HEK293 (cell line): Measurements from ENCODE around the gene AFF2.

Experiments used
- CTCF ChIA-PET: fragments of 350-600 bp; formaldehyde crosslinking; extraction: SDS; loops from one replicate; lab custom pipeline; 2021; ENCODE audit warnings: antibody characterized with exemption; lab: Yijun Ruan, JAX
- POLR2A ChIA-PET: fragments of 300-600 bp; formaldehyde crosslinking; extraction: SDS; loops from one replicate; lab custom pipeline; 2020; ENCODE audit warnings: antibody characterized with exemption, inconsistent platforms; lab: Yijun Ruan, JAX
- H3K27ac ChIP-seq: fragments of 200-500 bp; sonication (Bioruptor generic); 2 replicates; pipeline ENCODE4 v1.5.1; 2014; ENCODE audit warnings: low read depth, low read length, control low read depth, inconsistent platforms; ENCODE audit errors: extremely low read depth
- H3K36me3 ChIP-seq, 2 experiments: fragments of 200-500 bp in 1 of 2; sonication (Bioruptor generic) in 1 of 2; 1 replicate in 1 of 2; 2 replicates in 1 of 2; pipeline ENCODE4 v1.5.1; 2014 to 2017; ENCODE audit warnings: inconsistent platforms in 2 of 2, low read length in 2 of 2; ENCODE audit not compliant: control insufficient read depth in 2 of 2, insufficient read depth in 1 of 2
- H3K4me1 ChIP-seq: fragments of 200-500 bp; sonication (Bioruptor generic); 2 replicates; pipeline ENCODE4 v1.5.1; 2014; ENCODE audit warnings: mild to moderate bottlenecking, low read length, inconsistent platforms; ENCODE audit not compliant: control insufficient read depth, insufficient read depth
- H3K4me3 ChIP-seq: 2 replicates; pipeline ENCODE4 v1.5.1; 2011; ENCODE audit warnings: low read depth, mild to moderate bottlenecking, control low read depth, low read length, moderate library complexity
- H3K9me3 ChIP-seq: fragments of 200-500 bp; sonication (Bioruptor generic); 2 replicates; pipeline ENCODE4 v1.5.1; 2014; ENCODE audit warnings: low read depth, low read length, inconsistent platforms; ENCODE audit not compliant: control insufficient read depth, insufficient read depth
- GLI2 ChIP-seq: fragments of 450-650 bp; formaldehyde crosslinking; IDR thresholded peaks from 2 replicates; pipeline ENCODE4; 2017; ENCODE audit warnings: missing biosample characterization, missing genetic modification characterization, low read depth, borderline replicate concordance
- INSM2 ChIP-seq: fragments of 450-650 bp; formaldehyde crosslinking; IDR thresholded peaks from 2 replicates; pipeline ENCODE4 v1.5.1; 2016; ENCODE audit warnings: missing biosample characterization, missing genetic modification characterization
- OSR2 ChIP-seq: fragments of 450-650 bp; formaldehyde crosslinking; IDR thresholded peaks from 2 replicates; pipeline ENCODE4 v1.5.1; 2016; ENCODE audit warnings: missing biosample characterization, missing genetic modification characterization
- SALL2 ChIP-seq: fragments of 450-650 bp; formaldehyde crosslinking; IDR thresholded peaks from 2 replicates; pipeline ENCODE4 v1.5.0; 2017; ENCODE audit warnings: missing biosample characterization, mild to moderate bottlenecking, missing genetic modification characterization, borderline replicate concordance
- SP3 ChIP-seq: fragments of 450-650 bp; formaldehyde crosslinking; IDR thresholded peaks from 2 replicates; pipeline ENCODE4 v1.5.1; 2016; ENCODE audit warnings: missing biosample characterization, missing genetic modification characterization
- TCF7L2 ChIP-seq: IDR thresholded peaks from 2 replicates; pipeline ENCODE4 v1.6.1; 2011; ENCODE audit warnings: low read depth, mild to moderate bottlenecking, inconsistent platforms, low read length, moderate library complexity, borderline replicate concordance
- ZEB2 ChIP-seq: fragments of 450-650 bp; formaldehyde crosslinking; IDR thresholded peaks from 2 replicates; pipeline ENCODE4 v1.5.1; 2016; ENCODE audit warnings: missing biosample characterization, missing genetic modification characterization
- ZFP69B ChIP-seq: fragments of 450-650 bp; formaldehyde crosslinking; IDR thresholded peaks from 2 replicates; pipeline ENCODE4 v1.5.1; 2016; ENCODE audit warnings: missing biosample characterization, missing genetic modification characterization
- ZNF132 ChIP-seq: fragments of 450-650 bp; formaldehyde crosslinking; IDR thresholded peaks from 2 replicates; pipeline ENCODE4 v1.5.1; 2017; ENCODE audit warnings: missing biosample characterization, missing genetic modification characterization, borderline replicate concordance
- ZNF174 ChIP-seq: fragments of 450-650 bp; formaldehyde crosslinking; IDR thresholded peaks from 2 replicates; pipeline ENCODE4 v1.5.0; 2017; ENCODE audit warnings: missing biosample characterization, mild to moderate bottlenecking, missing genetic modification characterization
- ZNF223 ChIP-seq: fragments of 450-650 bp; formaldehyde crosslinking; IDR thresholded peaks from 2 replicates; pipeline ENCODE4 v1.5.1; 2016; ENCODE audit warnings: missing biosample characterization, missing genetic modification characterization
- ZNF239 ChIP-seq: fragments of 450-650 bp; formaldehyde crosslinking; IDR thresholded peaks from 2 replicates; pipeline ENCODE4 v1.5.1; 2016; ENCODE audit warnings: missing biosample characterization, missing genetic modification characterization
- ZNF24 ChIP-seq: fragments of 450-650 bp; formaldehyde crosslinking; IDR thresholded peaks from 2 replicates; pipeline ENCODE4 v1.5.1; 2016; ENCODE audit warnings: missing biosample characterization, missing genetic modification characterization
- ZNF248 ChIP-seq: fragments of 450-650 bp; formaldehyde crosslinking; IDR thresholded peaks from 2 replicates; pipeline ENCODE4 v1.5.1; 2017; ENCODE audit warnings: missing biosample characterization, missing genetic modification characterization
- ZNF350 ChIP-seq: fragments of 450-650 bp; formaldehyde crosslinking; IDR thresholded peaks from 2 replicates; pipeline ENCODE4 v1.5.0; 2017; ENCODE audit warnings: missing biosample characterization, mild to moderate bottlenecking, missing genetic modification characterization
- ZNF600 ChIP-seq: fragments of 450-650 bp; formaldehyde crosslinking; IDR thresholded peaks from 2 replicates; pipeline ENCODE4 v1.5.1; 2016; ENCODE audit warnings: missing biosample characterization, missing genetic modification characterization
- ZNF623 ChIP-seq: fragments of 450-650 bp; formaldehyde crosslinking; IDR thresholded peaks from 2 replicates; pipeline ENCODE4 v1.5.1; 2016; ENCODE audit warnings: missing biosample characterization, missing genetic modification characterization
- ZNF843 ChIP-seq: fragments of 450-650 bp; formaldehyde crosslinking; IDR thresholded peaks from 2 replicates; pipeline ENCODE4 v1.5.1; 2016; ENCODE audit warnings: missing biosample characterization, missing genetic modification characterization
- TF ChIP-seq, protein P1 (sequence below): fragments of 450-650 bp; formaldehyde crosslinking; IDR thresholded peaks from 2 replicates; pipeline ENCODE4 v1.5.0; 2017; ENCODE audit warnings: missing biosample characterization, missing genetic modification characterization, borderline replicate concordance
- TF ChIP-seq, protein P2 (sequence below): fragments of 450-650 bp; formaldehyde crosslinking; IDR thresholded peaks from 2 replicates; pipeline ENCODE4 v1.5.1; 2017; ENCODE audit warnings: missing biosample characterization, missing genetic modification characterization

AFF2 gene

DNA sequence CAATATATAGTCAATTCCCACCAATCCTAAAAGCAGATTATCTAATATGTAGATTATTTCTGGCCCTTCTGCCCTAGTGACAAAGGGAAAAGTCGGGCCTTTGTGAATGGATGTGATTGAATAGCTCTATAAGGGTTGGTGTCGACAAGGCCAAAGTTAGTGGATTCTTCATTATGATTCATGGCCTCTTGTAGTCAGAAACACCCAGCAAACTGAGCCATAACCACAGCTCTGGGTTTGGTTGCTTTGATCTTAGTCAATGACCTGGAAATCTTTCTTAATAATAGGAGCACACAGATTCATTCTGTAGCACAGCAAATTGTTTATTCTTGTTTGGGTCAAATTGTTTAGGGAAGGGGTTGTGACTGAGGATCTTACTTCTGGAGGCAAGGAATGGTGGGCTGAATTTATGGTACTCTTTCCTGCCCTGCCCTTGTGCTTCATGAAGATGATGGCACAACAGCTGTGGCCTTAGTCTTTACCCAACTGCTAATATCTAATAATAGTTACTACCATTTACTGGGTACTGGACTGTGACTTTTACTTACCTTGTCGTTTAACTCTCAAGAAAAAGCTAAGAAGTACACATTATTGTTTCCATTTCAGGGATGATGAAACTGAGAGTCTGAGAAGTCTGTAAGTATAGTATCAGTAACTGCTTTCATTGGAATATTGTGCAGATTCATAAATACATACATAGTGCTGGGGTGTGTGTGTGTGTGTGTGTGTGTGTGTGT lies 74.0 kb downstream of the AFF2 start:
- ChIA-PET CTCF (no interaction called here), POLR2A (no interaction called here)
- Histone ChIP-seq H3K27ac (no peak overlapping the region), H3K36me3 (no peaks in the 10 kb centered on the region), H3K9me3 (no peaks in the 10 kb centered on the region), H3K4me1 (no peaks in the 10 kb centered on the region), H3K4me3 (no peak overlapping the region)
- TF ChIP-seq, protein P1, sequence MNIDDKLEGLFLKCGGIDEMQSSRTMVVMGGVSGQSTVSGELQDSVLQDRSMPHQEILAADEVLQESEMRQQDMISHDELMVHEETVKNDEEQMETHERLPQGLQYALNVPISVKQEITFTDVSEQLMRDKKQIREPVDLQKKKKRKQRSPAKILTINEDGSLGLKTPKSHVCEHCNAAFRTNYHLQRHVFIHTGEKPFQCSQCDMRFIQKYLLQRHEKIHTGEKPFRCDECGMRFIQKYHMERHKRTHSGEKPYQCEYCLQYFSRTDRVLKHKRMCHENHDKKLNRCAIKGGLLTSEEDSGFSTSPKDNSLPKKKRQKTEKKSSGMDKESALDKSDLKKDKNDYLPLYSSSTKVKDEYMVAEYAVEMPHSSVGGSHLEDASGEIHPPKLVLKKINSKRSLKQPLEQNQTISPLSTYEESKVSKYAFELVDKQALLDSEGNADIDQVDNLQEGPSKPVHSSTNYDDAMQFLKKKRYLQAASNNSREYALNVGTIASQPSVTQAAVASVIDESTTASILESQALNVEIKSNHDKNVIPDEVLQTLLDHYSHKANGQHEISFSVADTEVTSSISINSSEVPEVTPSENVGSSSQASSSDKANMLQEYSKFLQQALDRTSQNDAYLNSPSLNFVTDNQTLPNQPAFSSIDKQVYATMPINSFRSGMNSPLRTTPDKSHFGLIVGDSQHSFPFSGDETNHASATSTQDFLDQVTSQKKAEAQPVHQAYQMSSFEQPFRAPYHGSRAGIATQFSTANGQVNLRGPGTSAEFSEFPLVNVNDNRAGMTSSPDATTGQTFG (tag by site-specific recombination): no peak

DNA sequence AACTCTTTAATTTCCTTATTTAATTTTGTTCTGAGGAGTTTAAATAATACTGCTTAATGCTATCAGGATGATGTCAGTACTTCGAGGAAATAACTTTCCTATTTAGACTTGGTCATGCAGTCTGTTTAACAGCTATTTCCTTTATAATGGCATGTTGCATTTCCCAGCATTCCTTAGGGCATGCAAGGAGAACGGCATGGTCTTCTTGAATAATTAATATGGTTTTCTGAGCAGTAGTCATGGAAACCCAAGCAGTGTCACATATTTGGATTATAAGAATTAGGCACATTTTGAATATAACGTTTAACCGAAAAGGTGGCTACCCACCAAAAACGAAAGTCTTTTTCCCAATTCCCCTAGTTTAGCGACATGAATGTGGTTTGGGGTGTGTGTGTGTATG lies 76.0 kb downstream of the AFF2 start:
- TF ChIP-seq ZNF843: no peak
- no peak for TF ChIP-seq INSM2 (tag by site-specific recombination)
- no peak for TF ChIP-seq ZNF623 (tag by site-specific recombination)
- no peak for TF ChIP-seq ZNF600 (tag by site-specific recombination)
- TF ChIP-seq ZNF174 (tag by site-specific recombination): no peak
- no peak for TF ChIP-seq ZNF239 (tag by site-specific recombination)
- ChIA-PET CTCF (no interaction called here), POLR2A (no interaction called here)
- no peaks in the 10 kb centered on the region for H3K4me1 ChIP-seq
- H3K9me3 ChIP-seq: no peaks in the 10 kb centered on the region
- H3K4me3 ChIP-seq: no peak overlapping the region
- no peaks in the 10 kb centered on the region for H3K36me3 ChIP-seq
- H3K27ac ChIP-seq: no peak overlapping the region

- ChIA-PET POLR2A (no interaction called here), CTCF (no interaction called here)
- Histone ChIP-seq H3K4me1 (no peaks in the 10 kb centered on the region), H3K36me3 (no peaks in the 10 kb centered on the region), H3K27ac (no peak overlapping the region), H3K4me3 (no peak overlapping the region), H3K9me3 (no peaks in the 10 kb centered on the region)
- no peak for TF ChIP-seq ZEB2 (tag by site-specific recombination)
- TF ChIP-seq ZFP69B (tag by site-specific recombination): no peak
- no peak for TF ChIP-seq ZNF24 (tag by site-specific recombination)
- no peak for TF ChIP-seq ZNF350
- no peak for TF ChIP-seq SP3 (tag by site-specific recombination)
- TF ChIP-seq SALL2: no peak
- TF ChIP-seq, protein P2, sequence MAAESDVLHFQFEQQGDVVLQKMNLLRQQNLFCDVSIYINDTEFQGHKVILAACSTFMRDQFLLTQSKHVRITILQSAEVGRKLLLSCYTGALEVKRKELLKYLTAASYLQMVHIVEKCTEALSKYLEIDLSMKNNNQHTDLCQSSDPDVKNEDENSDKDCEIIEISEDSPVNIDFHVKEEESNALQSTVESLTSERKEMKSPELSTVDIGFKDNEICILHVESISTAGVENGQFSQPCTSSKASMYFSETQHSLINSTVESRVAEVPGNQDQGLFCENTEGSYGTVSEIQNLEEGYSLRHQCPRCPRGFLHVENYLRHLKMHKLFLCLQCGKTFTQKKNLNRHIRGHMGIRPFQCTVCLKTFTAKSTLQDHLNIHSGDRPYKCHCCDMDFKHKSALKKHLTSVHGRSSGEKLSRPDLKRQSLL (tag by site-specific recombination): no peak
- TF ChIP-seq ZNF132 (tag by site-specific recombination): no peak
- TF ChIP-seq GLI2 (tag by site-specific recombination): no peak
- no peak for TF ChIP-seq TCF7L2
- no peak for TF ChIP-seq ZNF223 (tag by site-specific recombination)
- TF ChIP-seq OSR2 (tag by site-specific recombination): no peak
- no peak for TF ChIP-seq ZNF248
Measured at GRCh38 chrX:148577741-148578140, 77.3 kb downstream of the AFF2 start.
